ENCODE measurements around the gene PEX14.

- TF ChIP-seq CTCF (IDR thresholded peaks at IDR 0.05): peak in 5 of 7 experiments; percentile 58 to 83 (median 74)
- no peak for TF ChIP-seq POLR2A (IDR thresholded peaks at IDR 0.05)
- no peak for TF ChIP-seq POLR2AphosphoS5 (IDR thresholded peaks at IDR 0.05)
- no peak for TF ChIP-seq EP300 (IDR thresholded peaks at IDR 0.05)
These were observed 55.6 kb downstream of the PEX14 start for GRCh38 chr1:10530281-10530740.
